Lung (tissue), 12 donors: ENCODE measurements around the gene LHCGR. TPM values are rescaled to one million over a fixed set of nuclear protein-coding genes. Genes with fewer than 3 reads are reported as not detected.

Source experiments
- ATAC-seq: fragments of 200-7000 bp; cut with Tn5 transposase; one replicate; pipeline ENCODE4 v1.9.1; 2020; ENCODE audit warnings: moderate number of reproducible peaks; ENCODE audit not compliant: insufficient read depth, low FRiP score
- DNase-seq, 3 donors: peaks; one replicate each; pipeline ENCODE4 v3.0.0-alpha.2; 2013 to 2017
- H3K27ac ChIP-seq, 2 donors: one replicate each; pipeline ENCODE4 v1.5.1; 2013; ENCODE audit warnings: mild to moderate bottlenecking in 2 of 2, moderate library complexity in 2 of 2, control low read depth in 1 of 2, inconsistent platforms in 1 of 2, low read depth in 1 of 2, low read length in 1 of 2
- H3K27me3 ChIP-seq, 3 donors: one replicate each; pipeline ENCODE4 v1.5.1; 2013; ENCODE audit warnings: low read length in 2 of 3; ENCODE audit not compliant: control insufficient read depth in 3 of 3, insufficient read depth in 3 of 3
- H3K36me3 ChIP-seq, 4 donors: one replicate each; pipeline ENCODE4 v1.5.1; 2013; ENCODE audit warnings: low read length in 4 of 4, mild to moderate bottlenecking in 1 of 4, moderate library complexity in 1 of 4; ENCODE audit not compliant: control insufficient read depth in 4 of 4, insufficient read depth in 4 of 4
- H3K4me1 ChIP-seq, 5 donors: one replicate each; pipeline ENCODE4 v1.5.1; 2013; ENCODE audit warnings: low read length in 5 of 5, mild to moderate bottlenecking in 2 of 5, moderate library complexity in 1 of 5; ENCODE audit not compliant: control insufficient read depth in 5 of 5, insufficient read depth in 5 of 5
- H3K4me3 ChIP-seq: one replicate; pipeline ENCODE4 v1.5.1; 2013; ENCODE audit warnings: mild to moderate bottlenecking, control low read depth, moderate library complexity
- H3K9ac ChIP-seq, 2 donors: one replicate each; pipeline ENCODE4 v1.5.1; 2013; ENCODE audit warnings: low read length in 2 of 2, control low read depth in 1 of 2; ENCODE audit not compliant: insufficient read depth in 1 of 2
- H3K9me3 ChIP-seq, 4 donors: one replicate each; pipeline ENCODE4 v1.5.1; 2013; ENCODE audit warnings: low read length in 3 of 4, mild to moderate bottlenecking in 1 of 4, moderate library complexity in 1 of 4; ENCODE audit not compliant: control insufficient read depth in 4 of 4, insufficient read depth in 3 of 4
- WGBS, 2 donors: extraction: QIAGEN DNeasy Blood & Tissue Kit; methylation state at CpG; one replicate each; pipeline ENCODE4 v1.1.7; 2013; 5-methylcytosine and 5-hydroxymethylcytosine counted together
- polyA plus RNA-seq, 2 donors: library from polyadenylated mRNA; stranded (reverse); fragments of 200-250 nt; gene quantifications; one replicate each; pipeline ENCODE4 v1.2.1, GENCODE V29; 2013
- total RNA-seq, 2 donors: library from RNA; depleted of rRNA in 1 of 2; stranded (reverse); fragments of >200 nt in 1 of 2; gene quantifications; one replicate each; pipeline ENCODE4 v1.2.1, GENCODE V29; 2014 to 2021
- TF ChIP-seq, protein P1 (sequence below): IDR thresholded peaks from 2 replicates; pipeline ENCODE4 v1.5.1; 2012; ENCODE audit warnings: mild to moderate bottlenecking; ENCODE audit errors: control extremely low read depth, extremely low read depth
- donor health status: control.
- donor health status: control.
- donor health status: Bipolar disorder and iron deficiency.
- donor health status: healthy.
- donor health status: DM: yes; HTN: yes; CAD: no.

LHCGR gene
- total and polyA plus RNA-seq, 4 donors, result 0.02 to 0.26 (median 0.09) TPM

GRCh38 chr2:48714245-48714644, 41.3 kb downstream of the LHCGR start:
- DNase-seq, result peak; percentile 22 to 73 (median 68)
- no peak for ATAC-seq
- H3K36me3 ChIP-seq, result no peaks in the 10 kb centered on the region
- WGBS, 2 donors, result 45 to 79% methylated on average over 2 of the region's 2 CpGs
- no peak overlapping the region for H3K27ac ChIP-seq
- TF ChIP-seq, protein P1, sequence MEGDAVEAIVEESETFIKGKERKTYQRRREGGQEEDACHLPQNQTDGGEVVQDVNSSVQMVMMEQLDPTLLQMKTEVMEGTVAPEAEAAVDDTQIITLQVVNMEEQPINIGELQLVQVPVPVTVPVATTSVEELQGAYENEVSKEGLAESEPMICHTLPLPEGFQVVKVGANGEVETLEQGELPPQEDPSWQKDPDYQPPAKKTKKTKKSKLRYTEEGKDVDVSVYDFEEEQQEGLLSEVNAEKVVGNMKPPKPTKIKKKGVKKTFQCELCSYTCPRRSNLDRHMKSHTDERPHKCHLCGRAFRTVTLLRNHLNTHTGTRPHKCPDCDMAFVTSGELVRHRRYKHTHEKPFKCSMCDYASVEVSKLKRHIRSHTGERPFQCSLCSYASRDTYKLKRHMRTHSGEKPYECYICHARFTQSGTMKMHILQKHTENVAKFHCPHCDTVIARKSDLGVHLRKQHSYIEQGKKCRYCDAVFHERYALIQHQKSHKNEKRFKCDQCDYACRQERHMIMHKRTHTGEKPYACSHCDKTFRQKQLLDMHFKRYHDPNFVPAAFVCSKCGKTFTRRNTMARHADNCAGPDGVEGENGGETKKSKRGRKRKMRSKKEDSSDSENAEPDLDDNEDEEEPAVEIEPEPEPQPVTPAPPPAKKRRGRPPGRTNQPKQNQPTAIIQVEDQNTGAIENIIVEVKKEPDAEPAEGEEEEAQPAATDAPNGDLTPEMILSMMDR, result no peak
- H3K4me1 ChIP-seq, result peaks cover 2 to 38% (median 12%) of the 10 kb centered on the region in 5 donors
- H3K9ac ChIP-seq, result peak overlapping the region in 1 of 2 donors; percentile 48
- H3K27me3 ChIP-seq, result no peaks in the 10 kb centered on the region
- no peak overlapping the region for H3K4me3 ChIP-seq
- H3K9me3 ChIP-seq, result no peaks in the 10 kb centered on the region

DNA sequence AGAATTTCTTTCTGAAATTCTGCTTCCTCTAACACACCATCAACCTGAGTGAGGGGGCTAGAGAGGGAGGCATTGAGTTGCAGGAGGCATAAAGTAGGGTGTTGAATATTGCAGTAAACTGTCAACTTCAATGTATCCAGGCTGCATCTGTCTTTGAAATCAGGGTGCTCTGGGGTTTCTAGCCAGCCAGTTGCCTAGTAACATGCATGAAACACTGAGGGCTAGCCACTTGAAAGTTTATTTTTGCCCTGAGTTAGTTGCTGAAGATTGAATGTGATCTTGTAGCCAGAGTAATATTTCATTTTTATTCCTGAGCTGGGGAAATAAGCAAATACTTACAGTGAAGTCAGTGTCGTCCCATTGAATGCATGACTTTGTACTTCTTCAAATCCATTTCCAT, 41.9 kb downstream of the LHCGR start:
- no peak overlapping the region for H3K27ac ChIP-seq
- no peak overlapping the region for H3K9ac ChIP-seq
- no peaks in the 10 kb centered on the region for H3K36me3 ChIP-seq
- no peak overlapping the region for H3K4me3 ChIP-seq
- 49 to 86% methylated on average over 1 of the region's 1 CpG for WGBS, 2 donors
- TF ChIP-seq, protein P1, result no peak
- DNase-seq (peak in 1 of 3 donors; percentile 42), ATAC-seq (no peak)
- H3K9me3 ChIP-seq, result no peaks in the 10 kb centered on the region
- H3K4me1 ChIP-seq, result peaks cover 0 to 38% (median 12%) of the 10 kb centered on the region in 5 donors
- H3K27me3 ChIP-seq, result no peaks in the 10 kb centered on the region

GRCh38 chr2:48712151-48712550, 43.4 kb downstream of the LHCGR start:
- DNase-seq (no peak), ATAC-seq (no peak)
- TF ChIP-seq, protein P1, result no peak
- peaks cover 0 to 33% (median 12%) of the 10 kb centered on the region in 5 donors for H3K4me1 ChIP-seq
- H3K9ac ChIP-seq, result no peak overlapping the region
- H3K27me3 ChIP-seq, result no peaks in the 10 kb centered on the region
- H3K4me3 ChIP-seq, result no peak overlapping the region
- H3K27ac ChIP-seq, result no peak overlapping the region
- H3K9me3 ChIP-seq, result no peaks in the 10 kb centered on the region
- 69 to 82% methylated on average over 2 of the region's 2 CpGs for WGBS, 2 donors
- H3K36me3 ChIP-seq, result no peaks in the 10 kb centered on the region

DNA sequence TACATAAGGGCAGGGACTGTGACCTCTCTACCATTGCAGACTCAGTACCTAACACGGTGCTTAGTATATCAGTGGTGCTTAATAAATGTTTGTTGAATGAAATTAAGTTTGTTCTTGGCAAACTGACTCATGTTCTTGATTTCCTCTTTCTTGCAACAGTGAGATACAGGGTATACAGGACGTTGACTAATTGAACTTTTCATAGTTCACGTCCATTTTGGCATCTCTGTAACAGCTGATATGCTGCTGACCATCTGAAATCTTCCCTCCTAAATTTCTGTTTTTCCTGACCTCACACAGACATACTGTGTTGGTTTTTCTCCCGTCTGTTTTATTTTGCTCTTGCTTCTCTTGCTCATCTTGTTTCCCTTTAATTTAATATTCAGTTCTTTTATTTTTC, 44.2 kb downstream of the LHCGR start:
- WGBS, 2 donors, result 55 to 56% methylated on average over 4 of the region's 4 CpGs
- Histone ChIP-seq H3K36me3 (no peaks in the 10 kb centered on the region), H3K27ac (no peak overlapping the region), H3K9ac (no peak overlapping the region), H3K4me3 (no peak overlapping the region), H3K4me1 (peaks cover 0 to 30% (median 12%) of the 10 kb centered on the region in 5 donors), H3K27me3 (no peaks in the 10 kb centered on the region), H3K9me3 (no peaks in the 10 kb centered on the region)
- DNase-seq (no peak), ATAC-seq (no peak)
- TF ChIP-seq, protein P1, result no peak
